H9 (cell line): ENCODE data around the gene ZNF547. TPM values are rescaled to one million over a fixed set of nuclear protein-coding genes. Genes with fewer than 3 reads are reported as not detected.

Experiments used
- DNase-seq: peaks from one replicate; pipeline ENCODE4 v3.0.0-alpha.2; 2017
- H2AFZ ChIP-seq: one replicate; pipeline ENCODE4 v1.6.1; 2013; ENCODE audit warnings: mild to moderate bottlenecking, low read length, control low read depth, moderate library complexity
- H2AK5ac ChIP-seq: 2 replicates; pipeline ENCODE4 v1.6.1; 2013; ENCODE audit warnings: low read length, control low read depth, mixed read lengths; ENCODE audit not compliant: insufficient read length
- H2BK120ac ChIP-seq: one replicate; pipeline ENCODE4 v1.6.1; 2013; ENCODE audit warnings: low read depth, mild to moderate bottlenecking, low read length, control low read depth, inconsistent platforms; ENCODE audit not compliant: poor library complexity, severe bottlenecking
- H2BK12ac ChIP-seq: 2 replicates; pipeline ENCODE4 v1.6.1; 2013; ENCODE audit warnings: low read length, control low read depth, mixed read lengths, low read depth; ENCODE audit not compliant: insufficient read length
- H2BK15ac ChIP-seq: 2 replicates; pipeline ENCODE4 v1.6.1; 2013; ENCODE audit warnings: low read depth, low read length, control low read depth
- H2BK20ac ChIP-seq: one replicate; pipeline ENCODE4 v1.6.1; 2013; ENCODE audit warnings: low read depth, mild to moderate bottlenecking, low read length, control low read depth, inconsistent platforms; ENCODE audit not compliant: poor library complexity, severe bottlenecking
- H2BK5ac ChIP-seq: 2 replicates; pipeline ENCODE4 v1.6.1; 2013; ENCODE audit warnings: low read length, control low read depth, mixed read lengths; ENCODE audit not compliant: insufficient read length
- H3K14ac ChIP-seq: 2 replicates; pipeline ENCODE4 v1.6.1; 2013; ENCODE audit warnings: low read length, control low read depth; ENCODE audit not compliant: insufficient read depth
- H3K18ac ChIP-seq: 2 replicates; pipeline ENCODE4 v1.6.1; 2013; ENCODE audit warnings: low read depth, mild to moderate bottlenecking, mixed read lengths, low read length, control low read depth; ENCODE audit not compliant: insufficient read length
- H3K23ac ChIP-seq: 2 replicates; pipeline ENCODE4 v1.6.1; 2013; ENCODE audit warnings: low read length, control low read depth, mixed read lengths, low read depth; ENCODE audit not compliant: insufficient read length
- H3K23me2 ChIP-seq: 2 replicates; pipeline ENCODE4 v1.6.1; 2013; ENCODE audit warnings: low read depth, mild to moderate bottlenecking, mixed read lengths, low read length, control low read depth; ENCODE audit not compliant: insufficient read length, poor library complexity, severe bottlenecking
- H3K27ac ChIP-seq: 2 replicates; pipeline ENCODE4 v1.5.1; 2013; ENCODE audit warnings: low read length, control low read depth, mixed read lengths, low read depth; ENCODE audit not compliant: insufficient read length
- H3K27me3 ChIP-seq: 2 replicates; pipeline ENCODE4 v1.6.1; 2013; ENCODE audit warnings: low read length, control low read depth, inconsistent platforms; ENCODE audit not compliant: insufficient read depth
- H3K4ac ChIP-seq: 2 replicates; pipeline ENCODE4 v1.6.1; 2013; ENCODE audit warnings: low read depth, mild to moderate bottlenecking, control low read depth, inconsistent platforms, low read length, moderate library complexity
- H3K4me1 ChIP-seq: 2 replicates; pipeline ENCODE4 v1.6.1; 2013; ENCODE audit warnings: low read length, control low read depth, inconsistent platforms; ENCODE audit not compliant: insufficient read depth
- H3K4me2 ChIP-seq: 2 replicates; pipeline ENCODE4 v1.6.1; 2013; ENCODE audit warnings: low read length, control low read depth, mixed read lengths; ENCODE audit not compliant: insufficient read length, insufficient read depth
- H3K56ac ChIP-seq: 2 replicates; pipeline ENCODE4 v1.6.1; 2013; ENCODE audit warnings: low read depth, mild to moderate bottlenecking, mixed read lengths, low read length, control low read depth; ENCODE audit not compliant: insufficient read length
- H3K79me1 ChIP-seq: 2 replicates; pipeline ENCODE4 v1.6.1; 2013; ENCODE audit warnings: low read depth, mild to moderate bottlenecking, moderate library complexity, low read length, control low read depth, inconsistent platforms; ENCODE audit not compliant: insufficient read depth, poor library complexity, severe bottlenecking
- H3K79me2 ChIP-seq: 2 replicates; pipeline ENCODE4 v1.6.1; 2013; ENCODE audit warnings: low read length, control low read depth, inconsistent platforms; ENCODE audit not compliant: insufficient read depth
- H3K9ac ChIP-seq: 2 replicates; pipeline ENCODE4 v1.6.1; 2013; ENCODE audit warnings: low read length, control low read depth, mixed read lengths; ENCODE audit not compliant: insufficient read length; ENCODE audit errors: extremely low read depth
- H3K9me3 ChIP-seq: one replicate; pipeline ENCODE4 v1.6.1; 2013; ENCODE audit warnings: low read depth, low read length, inconsistent platforms; ENCODE audit not compliant: control insufficient read depth
- H3T11ph ChIP-seq: one replicate; pipeline ENCODE4 v1.6.1; 2013; ENCODE audit warnings: mild to moderate bottlenecking, low read length, control low read depth, inconsistent platforms
- H4K20me1 ChIP-seq: one replicate; pipeline ENCODE4 v1.6.1; 2013; ENCODE audit not compliant: control insufficient read depth, insufficient read length, insufficient read depth
- H4K5ac ChIP-seq: 2 replicates; pipeline ENCODE4 v1.6.1; 2013; ENCODE audit warnings: low read depth, mild to moderate bottlenecking, mixed read lengths, low read length, control low read depth; ENCODE audit not compliant: insufficient read length
- H4K8ac ChIP-seq: replicated peaks from 2 replicates; pipeline ENCODE4 v1.6.1; 2013; ENCODE audit warnings: low read length, control low read depth, mixed read lengths, low read depth; ENCODE audit not compliant: insufficient read length
- H4K91ac ChIP-seq: 2 replicates; pipeline ENCODE4 v1.6.1; 2013; ENCODE audit warnings: low read depth, mild to moderate bottlenecking, moderate library complexity, mixed read lengths, low read length, control low read depth; ENCODE audit not compliant: insufficient read length
- H3K27ac Mint-ChIP-seq, 3 experiments: 2 replicates in 2 of 3; 3 replicates in 1 of 3; pipeline ENCODE4 v1.8.0; 2020 to 2021; ENCODE audit warnings: mixed read lengths in 3 of 3, mild to moderate bottlenecking in 1 of 3, moderate library complexity in 1 of 3
- H3K27me3 Mint-ChIP-seq: 2 replicates; pipeline ENCODE4 v1.8.0; 2021; ENCODE audit warnings: low read depth, mild to moderate bottlenecking, moderate library complexity, mixed read lengths
- H3K36me3 Mint-ChIP-seq, 3 experiments: 2 replicates in 2 of 3; 3 replicates in 1 of 3; pipeline ENCODE4 v1.8.0; 2020 to 2021; ENCODE audit warnings: low read depth in 3 of 3, mixed read lengths in 3 of 3; ENCODE audit not compliant: insufficient read depth in 1 of 3
- H3K4me1 Mint-ChIP-seq, 2 experiments: 2 replicates each; pipeline ENCODE4 v1.8.0; 2020; ENCODE audit warnings: mixed read lengths in 2 of 2
- H3K4me3 Mint-ChIP-seq, 2 experiments: 2 replicates in 1 of 2; 3 replicates in 1 of 2; pipeline ENCODE4 v1.8.0; 2020 to 2021; ENCODE audit warnings: mild to moderate bottlenecking in 2 of 2, mixed read lengths in 2 of 2, moderate library complexity in 1 of 2
- H3K9me3 Mint-ChIP-seq, 2 experiments: 2 replicates in 1 of 2; 3 replicates in 1 of 2; pipeline ENCODE4 v1.8.0; 2020; ENCODE audit warnings: mild to moderate bottlenecking in 2 of 2, mixed read lengths in 2 of 2, moderate library complexity in 1 of 2
- CTCF ChIP-seq: fragments of 200-600 bp; sonication (generic); conservative IDR thresholded peaks from 3 replicates; pipeline ENCODE4 v1.8.0; 2021; ENCODE audit warnings: antibody characterized with exemption, mild to moderate bottlenecking
- WGBS: extraction: QIAGEN DNeasy Blood & Tissue Kit; methylation state at CpG from one replicate; pipeline ENCODE4 v1.1.7; 2013; ENCODE audit warnings: missing lambda C conversion rate, low lambda C conversion rate, mixed read lengths; ENCODE audit not compliant: insufficient read length; ENCODE audit errors: extremely low coverage; 5-methylcytosine and 5-hydroxymethylcytosine counted together
- total RNA-seq: library from RNA; stranded (reverse); gene quantifications from 2 replicates; pipeline ENCODE4 v1.2.1, GENCODE V29; 2021

Gene ZNF547
- total RNA-seq, 1 experiment from 2014 or later = 3.8 TPM

GRCh38 chr19:57327993-57328392 is 35.4 kb upstream of the ZNF547 start:
- H3K14ac ChIP-seq = no peak overlapping the region
- Mint-ChIP-seq H3K9me3 (no peaks in the 10 kb centered on the region), H3K36me3 (peaks cover 22 to 54% (median 51%) of the 10 kb centered on the region in 3 experiments), H3K27me3 (no peaks in the 10 kb centered on the region), H3K4me1 (no peaks in the 10 kb centered on the region), H3K27ac (no peak overlapping the region), H3K4me3 (no peak overlapping the region)
- H2AFZ ChIP-seq = no peak overlapping the region
- no peak overlapping the region for H3K18ac ChIP-seq
- no peak overlapping the region for H3K27ac ChIP-seq
- no peak overlapping the region for H2BK5ac ChIP-seq
- H3K23ac ChIP-seq = no peak overlapping the region
- no peak overlapping the region for H2BK15ac ChIP-seq
- no peak overlapping the region for H4K5ac ChIP-seq
- DNase-seq = no peak
- no peak overlapping the region for H2AK5ac ChIP-seq
- H3K79me2 ChIP-seq = no peaks in the 10 kb centered on the region
- H2BK12ac ChIP-seq = no peak overlapping the region
- no peak overlapping the region for H3K56ac ChIP-seq
- H3K9me3 ChIP-seq = no peaks in the 10 kb centered on the region
- H3K79me1 ChIP-seq = no peaks in the 10 kb centered on the region
- no CpG with 5 or more reads among the region's 8 CpGs for WGBS
- H3K9ac ChIP-seq = no peak overlapping the region
- no peak overlapping the region for H2BK120ac ChIP-seq
- H4K8ac ChIP-seq = no peak overlapping the region
- H3K23me2 ChIP-seq = no peaks in the 10 kb centered on the region
- no peak overlapping the region for H3K4me2 ChIP-seq
- no peak for TF ChIP-seq CTCF
- H3K4me1 ChIP-seq = no peaks in the 10 kb centered on the region
- no peak overlapping the region for H3T11ph ChIP-seq
- no peak overlapping the region for H3K4ac ChIP-seq
- no peak overlapping the region for H4K91ac ChIP-seq
- H3K27me3 ChIP-seq = no peaks in the 10 kb centered on the region
- peaks cover 2% of the 10 kb centered on the region for H4K20me1 ChIP-seq
- no peak overlapping the region for H2BK20ac ChIP-seq
